Panc1 (cell line): Measurements from ENCODE around the gene FAM124B. TPM values are rescaled to one million over a fixed set of nuclear protein-coding genes. Genes with fewer than 3 reads are reported as not detected.

Experiments
- ATAC-seq: fragments of 200-7000 bp; cut with Tn5 transposase; 2 replicates; pipeline ENCODE4 v1.9.1; 2020; ENCODE audit warnings: mild to moderate bottlenecking, moderate library complexity
- BruUV-seq: library from RNA; stranded (reverse); fragments of 400-500 nt; replicated peaks from 2 replicates; lab custom pipeline; 2021; lab: Mats Ljungman, UMichigan
- CTCF ChIA-PET: fragments of 300-600 bp; sonication (Branson Sonifier 250); formaldehyde crosslinking; loops from one replicate; lab custom pipeline; 2022; ENCODE audit warnings: antibody characterized with exemption; lab: Charles Lee
- POLR2A ChIA-PET: fragments of 300-600 bp; sonication (Branson Sonifier 250); formaldehyde crosslinking; loops from one replicate; lab custom pipeline; 2022; ENCODE audit warnings: antibody characterized with exemption; lab: Charles Lee
- DNase-seq: peaks from one replicate; pipeline ENCODE4 v3.0.0-alpha.2; 2010; ENCODE audit warnings: low read depth, low spot score
- H3K27ac ChIP-seq: 2 replicates; pipeline ENCODE4 v1.5.1; 2011; ENCODE audit warnings: mild to moderate bottlenecking, low read length, inconsistent platforms
- H3K27me3 ChIP-seq: fragments of 200-500 bp; sonication (Bioruptor generic); 2 replicates; pipeline ENCODE4 v1.6.0; 2014; ENCODE audit warnings: low read length, inconsistent platforms; ENCODE audit not compliant: control insufficient read depth, insufficient read depth
- H3K36me3 ChIP-seq: fragments of 200-500 bp; sonication (Bioruptor generic); 2 replicates; pipeline ENCODE4 v1.5.1; 2014; ENCODE audit warnings: inconsistent platforms, mild to moderate bottlenecking, low read length, moderate library complexity; ENCODE audit not compliant: control insufficient read depth, insufficient read depth
- H3K4me1 ChIP-seq: 2 replicates; pipeline ENCODE4 v1.5.1; 2011; ENCODE audit warnings: inconsistent platforms, mild to moderate bottlenecking, low read length, moderate library complexity; ENCODE audit not compliant: control insufficient read depth, insufficient read depth
- H3K4me3 ChIP-seq, 2 experiments: 2 replicates each; pipeline ENCODE4 v1.5.1; 2011 to 2012; ENCODE audit warnings: low read depth in 2 of 2, low read length in 2 of 2, mild to moderate bottlenecking in 2 of 2, inconsistent platforms in 1 of 2, moderate library complexity in 1 of 2
- H3K9me3 ChIP-seq: fragments of 200-500 bp; sonication (Bioruptor generic); 2 replicates; pipeline ENCODE4 v1.5.1; 2014; ENCODE audit warnings: low read depth, mild to moderate bottlenecking, inconsistent platforms, low read length, moderate library complexity; ENCODE audit not compliant: control insufficient read depth, insufficient read depth
- POLR2AphosphoS5 ChIP-seq: IDR thresholded peaks from 2 replicates; pipeline ENCODE4 v1.6.1; 2012; ENCODE audit warnings: mild to moderate bottlenecking, low read depth, low read length, moderate library complexity
- SIN3A ChIP-seq: IDR thresholded peaks from 2 replicates; pipeline ENCODE4 v1.6.1; 2012; ENCODE audit warnings: low read depth, mild to moderate bottlenecking, low read length, moderate library complexity, borderline replicate concordance; ENCODE audit not compliant: insufficient read depth
- TCF7L2 ChIP-seq: IDR thresholded peaks from 2 replicates; pipeline ENCODE4 v1.6.1; 2011; ENCODE audit warnings: mild to moderate bottlenecking, low read depth, low read length, inconsistent platforms
- in situ Hi-C: cut with HindIII; loops from 2 replicates; pipeline ENCODE4 v1.10.0; 2016; ENCODE audit warnings: low sequenced_read_pairs, low pct_unique_long_range_greater_than_20kb
- intact Hi-C: fragments of 100-400 bp; cut with micrococcal nuclease; formaldehyde crosslinking; loops from one replicate; pipeline ENCODE4 v1.10.0; 2022; ENCODE audit not compliant: unreplicated experiment
- total RNA-seq: library from RNA; stranded (reverse); gene quantifications from one replicate; pipeline ENCODE4 v1.2.1, GENCODE V29; 2021; ENCODE audit not compliant: unreplicated experiment
- TF ChIP-seq, protein P1 (sequence below): fragments of 450-650 bp; IDR thresholded peaks from 2 replicates; pipeline ENCODE4 v1.5.1; 2017; ENCODE audit warnings: mild to moderate bottlenecking
- TF ChIP-seq, protein P2 (sequence below), 2 experiments: IDR thresholded peaks; 2 replicates each; pipeline ENCODE4 v1.6.1; 2011 to 2012; ENCODE audit warnings: low read depth in 2 of 2, control low read depth in 1 of 2, low read length in 1 of 2, mild to moderate bottlenecking in 1 of 2, moderate library complexity in 1 of 2; ENCODE audit not compliant: insufficient read depth in 1 of 2

FAM124B gene
- total RNA-seq, 1 experiment from 2014 or later = 0.08 TPM

DNA sequence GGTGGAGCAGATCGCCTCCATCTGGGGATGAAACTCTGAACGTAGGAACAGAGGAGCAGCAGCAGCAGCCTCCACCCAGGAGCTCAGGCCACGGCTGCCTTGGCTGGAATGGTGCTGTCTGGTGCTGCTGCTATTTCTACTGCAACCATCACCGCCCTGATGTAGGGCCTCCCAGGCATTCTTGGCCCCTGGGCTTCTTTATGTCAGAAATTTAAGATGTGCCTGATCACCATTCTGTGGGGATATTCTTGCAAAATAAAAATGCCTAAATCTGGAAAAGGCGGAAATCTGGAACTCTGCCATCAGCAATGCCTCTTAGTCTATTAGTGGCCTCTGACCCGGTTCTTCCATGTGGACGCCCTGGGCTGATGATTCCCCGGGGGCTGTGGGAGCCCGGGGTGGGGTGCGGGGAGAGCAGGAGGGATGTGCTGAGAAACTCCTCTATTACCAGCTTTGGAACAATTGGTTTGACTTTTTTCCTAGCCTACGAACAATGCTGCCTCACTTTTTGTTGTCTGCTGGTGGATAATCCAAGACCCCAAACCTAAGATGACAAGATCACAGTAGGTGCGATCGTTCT lies 47.2 kb downstream of the FAM124B start:
- intact Hi-C loops (loop anchor here (10.0 kb wide), 1 partner anchor 1310 kb away; no protein-coding TSS in a partner anchor), in situ Hi-C loops (no loop called here)
- H3K9me3 ChIP-seq = no peaks in the 10 kb centered on the region
- H3K4me1 ChIP-seq = 0 out of 2 replicates have a peak, but pooled peaks cover 2% of the 10 kb centered on the region
- CTCF ChIA-PET = interaction anchor here (0.6 kb wide), 1 partner anchor 292 kb away, joined by 5 read pairs; no protein-coding TSS in a partner anchor
- TF ChIP-seq, protein P1, sequence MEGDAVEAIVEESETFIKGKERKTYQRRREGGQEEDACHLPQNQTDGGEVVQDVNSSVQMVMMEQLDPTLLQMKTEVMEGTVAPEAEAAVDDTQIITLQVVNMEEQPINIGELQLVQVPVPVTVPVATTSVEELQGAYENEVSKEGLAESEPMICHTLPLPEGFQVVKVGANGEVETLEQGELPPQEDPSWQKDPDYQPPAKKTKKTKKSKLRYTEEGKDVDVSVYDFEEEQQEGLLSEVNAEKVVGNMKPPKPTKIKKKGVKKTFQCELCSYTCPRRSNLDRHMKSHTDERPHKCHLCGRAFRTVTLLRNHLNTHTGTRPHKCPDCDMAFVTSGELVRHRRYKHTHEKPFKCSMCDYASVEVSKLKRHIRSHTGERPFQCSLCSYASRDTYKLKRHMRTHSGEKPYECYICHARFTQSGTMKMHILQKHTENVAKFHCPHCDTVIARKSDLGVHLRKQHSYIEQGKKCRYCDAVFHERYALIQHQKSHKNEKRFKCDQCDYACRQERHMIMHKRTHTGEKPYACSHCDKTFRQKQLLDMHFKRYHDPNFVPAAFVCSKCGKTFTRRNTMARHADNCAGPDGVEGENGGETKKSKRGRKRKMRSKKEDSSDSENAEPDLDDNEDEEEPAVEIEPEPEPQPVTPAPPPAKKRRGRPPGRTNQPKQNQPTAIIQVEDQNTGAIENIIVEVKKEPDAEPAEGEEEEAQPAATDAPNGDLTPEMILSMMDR = no peak
- TF ChIP-seq SIN3A = no peak
- TF ChIP-seq TCF7L2 = no peak
- TF ChIP-seq POLR2AphosphoS5 = no peak
- TF ChIP-seq, protein P2, sequence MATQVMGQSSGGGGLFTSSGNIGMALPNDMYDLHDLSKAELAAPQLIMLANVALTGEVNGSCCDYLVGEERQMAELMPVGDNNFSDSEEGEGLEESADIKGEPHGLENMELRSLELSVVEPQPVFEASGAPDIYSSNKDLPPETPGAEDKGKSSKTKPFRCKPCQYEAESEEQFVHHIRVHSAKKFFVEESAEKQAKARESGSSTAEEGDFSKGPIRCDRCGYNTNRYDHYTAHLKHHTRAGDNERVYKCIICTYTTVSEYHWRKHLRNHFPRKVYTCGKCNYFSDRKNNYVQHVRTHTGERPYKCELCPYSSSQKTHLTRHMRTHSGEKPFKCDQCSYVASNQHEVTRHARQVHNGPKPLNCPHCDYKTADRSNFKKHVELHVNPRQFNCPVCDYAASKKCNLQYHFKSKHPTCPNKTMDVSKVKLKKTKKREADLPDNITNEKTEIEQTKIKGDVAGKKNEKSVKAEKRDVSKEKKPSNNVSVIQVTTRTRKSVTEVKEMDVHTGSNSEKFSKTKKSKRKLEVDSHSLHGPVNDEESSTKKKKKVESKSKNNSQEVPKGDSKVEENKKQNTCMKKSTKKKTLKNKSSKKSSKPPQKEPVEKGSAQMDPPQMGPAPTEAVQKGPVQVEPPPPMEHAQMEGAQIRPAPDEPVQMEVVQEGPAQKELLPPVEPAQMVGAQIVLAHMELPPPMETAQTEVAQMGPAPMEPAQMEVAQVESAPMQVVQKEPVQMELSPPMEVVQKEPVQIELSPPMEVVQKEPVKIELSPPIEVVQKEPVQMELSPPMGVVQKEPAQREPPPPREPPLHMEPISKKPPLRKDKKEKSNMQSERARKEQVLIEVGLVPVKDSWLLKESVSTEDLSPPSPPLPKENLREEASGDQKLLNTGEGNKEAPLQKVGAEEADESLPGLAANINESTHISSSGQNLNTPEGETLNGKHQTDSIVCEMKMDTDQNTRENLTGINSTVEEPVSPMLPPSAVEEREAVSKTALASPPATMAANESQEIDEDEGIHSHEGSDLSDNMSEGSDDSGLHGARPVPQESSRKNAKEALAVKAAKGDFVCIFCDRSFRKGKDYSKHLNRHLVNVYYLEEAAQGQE (IDR thresholded peaks at IDR 0.05; ENCODE audit: insufficient read depth in 1 of 2, low read depth in 2 of 2, low read length in 1 of 2) = no peak
- no TSS peak for BruUV-seq
- no peak overlapping the region for H3K4me3 ChIP-seq
- no peak overlapping the region for H3K27ac ChIP-seq
- H3K27me3 ChIP-seq = no peaks in the 10 kb centered on the region
- no peaks in the 10 kb centered on the region for H3K36me3 ChIP-seq
- POLR2A ChIA-PET = no interaction called here
- DNase-seq (no peak), ATAC-seq (no peak)

DNA sequence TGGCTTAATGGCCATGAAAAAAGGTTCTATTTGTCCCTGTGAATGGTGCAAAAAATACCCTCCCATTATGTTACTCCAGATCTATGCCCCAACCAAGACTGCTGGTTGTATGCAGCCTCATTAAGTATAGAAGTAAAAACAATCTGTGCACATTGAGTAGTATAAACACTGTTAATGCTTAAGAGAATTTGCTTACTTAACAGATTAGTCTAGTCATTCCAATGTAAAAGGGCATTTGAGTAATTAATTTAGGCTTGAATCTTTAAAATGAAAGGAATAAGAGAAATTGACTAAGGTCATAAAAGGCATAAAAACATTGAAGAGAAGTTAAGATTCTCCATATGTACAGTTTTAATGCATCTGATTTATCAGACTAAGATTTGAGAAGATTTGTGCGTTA lies 51.2 kb downstream of the FAM124B start:
- in situ Hi-C loops = no loop called here
- POLR2A ChIA-PET = no interaction called here
- no peaks in the 10 kb centered on the region for H3K36me3 ChIP-seq

More for the DNA sequence above, 51.2 kb downstream of the FAM124B start:
- CTCF ChIA-PET = no interaction called here
- Histone ChIP-seq H3K27me3 (no peaks in the 10 kb centered on the region), H3K27ac (no peak overlapping the region), H3K9me3 (no peaks in the 10 kb centered on the region), H3K4me1 (no peaks in the 10 kb centered on the region), H3K4me3 (no peak overlapping the region)
- intact Hi-C loops = loop anchor here (10.0 kb wide), 1 partner anchor 1314 kb away; no protein-coding TSS in a partner anchor
- DNase-seq (no peak), ATAC-seq (no peak)
- no peak for TF ChIP-seq TCF7L2
- no peak for TF ChIP-seq SIN3A
- TF ChIP-seq POLR2AphosphoS5 = no peak
- TF ChIP-seq, protein P2 (IDR thresholded peaks at IDR 0.05; ENCODE audit: insufficient read depth in 1 of 2, low read depth in 2 of 2, low read length in 1 of 2) = no peak
- BruUV-seq = no TSS peak
